WTC11 (cell line): ENCODE data around the gene MPV17L2.

Experiments
- CTCF ChIP-seq: fragments of 200-600 bp; IDR thresholded peaks from 2 replicates; pipeline ENCODE4 v1.8.0; 2022; ENCODE audit warnings: antibody characterized with exemption
- TEAD4 ChIP-seq: sonication (generic); formaldehyde crosslinking; IDR thresholded peaks from 2 replicates; pipeline ENCODE4 v1.8.0; 2022; ENCODE audit warnings: mild to moderate bottlenecking, missing genetic modification reagents
- TF ChIP-seq, protein P1 (sequence below): sonication (generic); formaldehyde crosslinking; IDR thresholded peaks from 2 replicates; pipeline ENCODE4 v1.8.1; 2022; ENCODE audit warnings: low read depth, mild to moderate bottlenecking, moderate library complexity, missing genetic modification reagents, borderline replicate concordance

GRCh38 chr19:18230941-18231734, 38.1 kb downstream of the MPV17L2 start:
- TF ChIP-seq CTCF (no peak), TEAD4 (CRISPR knock-in tag) (no peak)
- TF ChIP-seq, protein P1, sequence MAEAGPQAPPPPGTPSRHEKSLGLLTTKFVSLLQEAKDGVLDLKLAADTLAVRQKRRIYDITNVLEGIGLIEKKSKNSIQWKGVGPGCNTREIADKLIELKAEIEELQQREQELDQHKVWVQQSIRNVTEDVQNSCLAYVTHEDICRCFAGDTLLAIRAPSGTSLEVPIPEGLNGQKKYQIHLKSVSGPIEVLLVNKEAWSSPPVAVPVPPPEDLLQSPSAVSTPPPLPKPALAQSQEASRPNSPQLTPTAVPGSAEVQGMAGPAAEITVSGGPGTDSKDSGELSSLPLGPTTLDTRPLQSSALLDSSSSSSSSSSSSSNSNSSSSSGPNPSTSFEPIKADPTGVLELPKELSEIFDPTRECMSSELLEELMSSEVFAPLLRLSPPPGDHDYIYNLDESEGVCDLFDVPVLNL (CRISPR knock-in tag) = no peak
